OCI-LY3 (cell line): ENCODE data around the gene DRICH1.

ENCODE experiments used
- H2AFZ ChIP-seq: fragments of 200-600, 300-600 bp; shearing (Covaris generic); 2 replicates; pipeline ENCODE4 v1.6.0; 2014; ENCODE audit warnings: antibody characterized with exemption, low read depth, low read length
- H3K27ac ChIP-seq: fragments of 200-600, 300-600 bp; sonication (generic); 2 replicates; pipeline ENCODE4 v1.5.1; 2014; ENCODE audit warnings: mild to moderate bottlenecking, low read length, moderate library complexity, mixed read lengths
- H3K27me3 ChIP-seq: fragments of 200-600, 300-600 bp; sonication (generic); 2 replicates; pipeline ENCODE4 v1.6.1; 2014; ENCODE audit warnings: low read depth, low read length, mixed read lengths
- H3K36me3 ChIP-seq: fragments of 200-600, 300-600 bp; sonication (generic); replicated peaks from 2 replicates; pipeline ENCODE3; 2014; ENCODE audit warnings: low read depth, low read length, mixed read lengths
- H3K4me1 ChIP-seq: fragments of 300-600, 200-600 bp; sonication (generic); 2 replicates; pipeline ENCODE4 v1.6.1; 2014; ENCODE audit warnings: low read length, mixed read lengths
- H3K4me2 ChIP-seq: fragments of 200-600, 300-600 bp; sonication (generic); 2 replicates; pipeline ENCODE4 v1.6.1; 2014; ENCODE audit warnings: low read length, mixed read lengths
- H3K4me3 ChIP-seq: fragments of 300-600, 200-600 bp; sonication (generic); 2 replicates; pipeline ENCODE4 v1.5.1; 2014; ENCODE audit warnings: antibody characterized with exemption, mild to moderate bottlenecking, low read length, moderate library complexity
- H3K79me2 ChIP-seq: fragments of 300-600, 200-600 bp; shearing (Covaris generic); 2 replicates; pipeline ENCODE4 v1.6.1; 2014; ENCODE audit warnings: mild to moderate bottlenecking, low read length, mixed read lengths
- H3K9ac ChIP-seq: fragments of 300-600, 200-600 bp; shearing (Covaris generic); 2 replicates; pipeline ENCODE4 v1.6.0; 2014; ENCODE audit warnings: mild to moderate bottlenecking, low read length, moderate library complexity
- H3K9me3 ChIP-seq: fragments of 200-600, 300-600 bp; shearing (Covaris generic); 2 replicates; pipeline ENCODE4 v1.6.1; 2014; ENCODE audit warnings: low read length, mixed read lengths; ENCODE audit not compliant: insufficient read depth
- H4K20me1 ChIP-seq: fragments of 200-600, 300-600 bp; sonication (generic); 2 replicates; pipeline ENCODE4 v1.6.1; 2016; ENCODE audit warnings: low read length, mixed read lengths; ENCODE audit not compliant: insufficient read depth
- EZH2phosphoT487 ChIP-seq: fragments of 200-600 bp; shearing (Covaris generic); IDR thresholded peaks from 2 replicates; pipeline ENCODE4 v1.6.1; 2018; ENCODE audit warnings: antibody characterized with exemption, mixed run types, low read depth
- TF ChIP-seq, protein P1 (sequence below): fragments of 200-600, 300-600 bp; sonication (generic); IDR thresholded peaks from 2 replicates; pipeline ENCODE4 v1.5.1; 2014; ENCODE audit warnings: antibody characterized with exemption, low read length, low read depth

DRICH1 gene

DNA sequence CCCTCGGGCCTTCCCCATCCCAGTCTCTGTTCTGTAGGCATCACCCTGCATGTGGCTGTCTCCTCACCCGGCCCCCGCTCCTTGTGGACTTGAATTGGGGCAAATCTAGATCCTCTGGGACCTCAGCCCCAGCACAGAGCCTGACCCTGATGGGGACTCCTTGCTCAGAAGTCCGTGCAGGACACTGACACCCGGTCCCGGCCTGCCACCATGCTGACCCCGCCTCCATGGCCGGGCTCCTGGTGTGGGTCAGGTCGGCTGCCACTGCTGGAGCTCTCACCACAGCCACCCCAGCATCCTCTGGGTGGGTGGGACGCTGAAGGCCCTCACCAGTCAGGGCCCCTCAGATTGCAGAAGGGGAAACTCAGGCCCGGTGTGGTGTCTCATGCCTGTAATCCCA is 53.8 kb downstream of the DRICH1 start:
- Histone ChIP-seq H3K9me3 (no peaks in the 10 kb centered on the region), H3K27ac (no peak overlapping the region), H3K79me2 (no peaks in the 10 kb centered on the region), H3K4me1 (peaks cover 2% of the 10 kb centered on the region), H3K36me3 (no peaks in the 10 kb centered on the region), H3K9ac (no peak overlapping the region), H2AFZ (no peak overlapping the region), H4K20me1 (no peaks in the 10 kb centered on the region), H3K4me2 (no peak overlapping the region), H3K4me3 (no peak overlapping the region), H3K27me3 (no peaks in the 10 kb centered on the region; the same call in 1 of the 2 replicates)
- TF ChIP-seq, protein P1, sequence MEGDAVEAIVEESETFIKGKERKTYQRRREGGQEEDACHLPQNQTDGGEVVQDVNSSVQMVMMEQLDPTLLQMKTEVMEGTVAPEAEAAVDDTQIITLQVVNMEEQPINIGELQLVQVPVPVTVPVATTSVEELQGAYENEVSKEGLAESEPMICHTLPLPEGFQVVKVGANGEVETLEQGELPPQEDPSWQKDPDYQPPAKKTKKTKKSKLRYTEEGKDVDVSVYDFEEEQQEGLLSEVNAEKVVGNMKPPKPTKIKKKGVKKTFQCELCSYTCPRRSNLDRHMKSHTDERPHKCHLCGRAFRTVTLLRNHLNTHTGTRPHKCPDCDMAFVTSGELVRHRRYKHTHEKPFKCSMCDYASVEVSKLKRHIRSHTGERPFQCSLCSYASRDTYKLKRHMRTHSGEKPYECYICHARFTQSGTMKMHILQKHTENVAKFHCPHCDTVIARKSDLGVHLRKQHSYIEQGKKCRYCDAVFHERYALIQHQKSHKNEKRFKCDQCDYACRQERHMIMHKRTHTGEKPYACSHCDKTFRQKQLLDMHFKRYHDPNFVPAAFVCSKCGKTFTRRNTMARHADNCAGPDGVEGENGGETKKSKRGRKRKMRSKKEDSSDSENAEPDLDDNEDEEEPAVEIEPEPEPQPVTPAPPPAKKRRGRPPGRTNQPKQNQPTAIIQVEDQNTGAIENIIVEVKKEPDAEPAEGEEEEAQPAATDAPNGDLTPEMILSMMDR: no peak
- TF ChIP-seq EZH2phosphoT487: no peak

DNA sequence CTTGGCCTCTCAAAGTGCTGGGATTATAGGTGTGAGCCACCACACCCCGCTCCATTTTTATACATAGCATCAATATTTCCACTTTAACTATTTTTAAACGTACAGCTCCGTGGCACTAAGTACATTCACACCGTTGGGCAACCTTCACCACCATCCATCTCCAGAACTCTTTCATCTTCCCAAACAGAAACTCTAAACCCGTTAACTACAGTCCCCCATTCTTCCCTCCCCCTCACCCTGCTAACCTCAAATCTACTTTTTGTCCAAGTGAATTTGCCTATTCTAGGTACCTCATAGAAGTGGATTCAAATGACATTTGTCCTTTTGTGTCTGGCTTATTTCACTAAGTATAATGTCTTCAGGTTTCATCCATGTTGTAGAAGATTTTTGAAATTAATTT is 55.4 kb downstream of the DRICH1 start:
- Histone ChIP-seq H3K9me3 (no peaks in the 10 kb centered on the region), H2AFZ (no peak overlapping the region), H3K4me3 (no peak overlapping the region), H4K20me1 (no peaks in the 10 kb centered on the region), H3K36me3 (no peaks in the 10 kb centered on the region), H3K79me2 (no peaks in the 10 kb centered on the region), H3K9ac (no peak overlapping the region), H3K27me3 (no peaks in the 10 kb centered on the region; the same call in 1 of the 2 replicates), H3K27ac (no peak overlapping the region), H3K4me1 (no peaks in the 10 kb centered on the region), H3K4me2 (no peak overlapping the region)
- TF ChIP-seq EZH2phosphoT487: no peak
- TF ChIP-seq, protein P1: no peak

DNA sequence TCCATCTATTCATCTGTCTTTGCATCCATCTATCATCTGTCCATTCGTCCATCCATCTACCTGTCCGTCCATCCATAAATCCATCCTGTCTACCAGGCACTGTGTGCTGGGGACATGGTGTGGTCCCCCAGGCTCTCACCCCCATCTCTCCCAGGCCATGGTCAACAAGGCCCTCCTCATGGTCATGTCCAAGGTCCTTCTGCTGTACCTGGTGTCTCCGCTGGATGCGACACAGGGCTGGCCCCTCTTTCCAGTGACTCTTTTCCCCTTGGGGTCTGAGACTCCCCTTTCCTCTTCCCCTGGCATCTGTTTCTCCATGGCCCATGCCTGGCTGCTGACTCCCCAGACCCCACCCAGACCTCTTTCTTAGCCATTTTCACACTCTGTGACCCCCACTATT is 56.5 kb downstream of the DRICH1 start:
- Histone ChIP-seq H3K4me1 (no peaks in the 10 kb centered on the region), H3K4me3 (no peak overlapping the region), H3K9me3 (no peaks in the 10 kb centered on the region), H3K9ac (no peak overlapping the region), H3K79me2 (no peaks in the 10 kb centered on the region), H3K4me2 (no peak overlapping the region), H4K20me1 (no peaks in the 10 kb centered on the region), H2AFZ (no peak overlapping the region), H3K27me3 (no peaks in the 10 kb centered on the region; the same call in 1 of the 2 replicates), H3K36me3 (no peaks in the 10 kb centered on the region), H3K27ac (no peak overlapping the region)
- TF ChIP-seq, protein P1: no peak
- TF ChIP-seq EZH2phosphoT487: no peak

DNA sequence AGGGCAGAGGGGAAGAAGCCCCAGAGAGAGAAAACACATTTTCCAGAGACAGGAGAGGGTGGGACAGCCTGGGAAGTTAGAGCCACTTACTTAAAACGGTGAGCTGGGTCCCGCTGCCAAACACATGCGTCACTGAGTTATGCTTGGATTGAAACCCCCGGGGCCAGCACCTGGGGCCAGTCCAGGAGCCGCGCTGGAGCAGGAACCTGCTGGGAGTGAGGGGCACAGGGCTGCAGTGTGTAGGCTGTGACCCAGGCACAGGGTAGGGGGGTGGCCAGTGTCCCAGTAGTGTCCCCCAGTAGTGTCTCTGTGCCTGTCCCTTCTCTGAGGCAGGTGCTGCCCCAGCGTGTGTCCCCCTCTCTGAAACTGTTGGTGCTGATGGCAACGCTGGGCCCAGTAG is 57.2 kb downstream of the DRICH1 start:
- no peaks in the 10 kb centered on the region for H3K36me3 ChIP-seq
- no peak overlapping the region for H3K27ac ChIP-seq
- no peak overlapping the region for H3K4me2 ChIP-seq
- no peaks in the 10 kb centered on the region for H3K79me2 ChIP-seq
- no peaks in the 10 kb centered on the region for H3K4me1 ChIP-seq
- TF ChIP-seq, protein P1: no peak
- no peak for TF ChIP-seq EZH2phosphoT487
- H2AFZ ChIP-seq: no peak overlapping the region
- no peaks in the 10 kb centered on the region for H3K9me3 ChIP-seq
- no peaks in the 10 kb centered on the region; the same call in 1 of the 2 replicates for H3K27me3 ChIP-seq
- H3K4me3 ChIP-seq: no peak overlapping the region
- H3K9ac ChIP-seq: no peak overlapping the region
- no peaks in the 10 kb centered on the region for H4K20me1 ChIP-seq
